Measurements from ENCODE around the gene DRD4. TPM values are rescaled to one million over a fixed set of nuclear protein-coding genes. Genes with fewer than 3 reads are reported as not detected.

The DRD4 gene
- total and polyA plus RNA-seq, 9 of the 15 experiments (the other 6 are each of a cell fraction or from before 2014, with no cell fraction given) = 0.04 to 0.95 (median 0.21) TPM; not detected in 5

DNA sequence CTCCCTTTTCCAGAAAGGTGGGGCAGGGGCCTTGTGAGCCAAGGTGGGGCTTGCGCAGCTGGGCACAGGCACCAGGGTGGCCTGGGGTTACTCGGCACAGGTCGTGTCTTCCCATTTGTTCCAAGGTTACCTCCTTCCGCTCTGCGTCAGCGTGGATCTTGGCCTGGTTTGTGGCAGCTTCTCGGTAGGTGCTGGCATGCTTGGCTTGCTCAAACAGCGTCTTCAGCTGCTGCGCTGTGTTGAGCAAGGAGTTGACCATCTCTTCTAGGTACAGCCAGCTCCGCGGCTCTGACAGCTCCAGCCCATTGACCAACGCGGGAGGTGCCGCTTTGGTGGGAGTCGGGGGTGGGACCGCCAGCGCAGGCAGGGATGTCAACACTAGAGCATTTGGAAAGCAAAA is 37.3 kb downstream of the DRD4 start (continued):
- TF ChIP-seq, protein P1, sequence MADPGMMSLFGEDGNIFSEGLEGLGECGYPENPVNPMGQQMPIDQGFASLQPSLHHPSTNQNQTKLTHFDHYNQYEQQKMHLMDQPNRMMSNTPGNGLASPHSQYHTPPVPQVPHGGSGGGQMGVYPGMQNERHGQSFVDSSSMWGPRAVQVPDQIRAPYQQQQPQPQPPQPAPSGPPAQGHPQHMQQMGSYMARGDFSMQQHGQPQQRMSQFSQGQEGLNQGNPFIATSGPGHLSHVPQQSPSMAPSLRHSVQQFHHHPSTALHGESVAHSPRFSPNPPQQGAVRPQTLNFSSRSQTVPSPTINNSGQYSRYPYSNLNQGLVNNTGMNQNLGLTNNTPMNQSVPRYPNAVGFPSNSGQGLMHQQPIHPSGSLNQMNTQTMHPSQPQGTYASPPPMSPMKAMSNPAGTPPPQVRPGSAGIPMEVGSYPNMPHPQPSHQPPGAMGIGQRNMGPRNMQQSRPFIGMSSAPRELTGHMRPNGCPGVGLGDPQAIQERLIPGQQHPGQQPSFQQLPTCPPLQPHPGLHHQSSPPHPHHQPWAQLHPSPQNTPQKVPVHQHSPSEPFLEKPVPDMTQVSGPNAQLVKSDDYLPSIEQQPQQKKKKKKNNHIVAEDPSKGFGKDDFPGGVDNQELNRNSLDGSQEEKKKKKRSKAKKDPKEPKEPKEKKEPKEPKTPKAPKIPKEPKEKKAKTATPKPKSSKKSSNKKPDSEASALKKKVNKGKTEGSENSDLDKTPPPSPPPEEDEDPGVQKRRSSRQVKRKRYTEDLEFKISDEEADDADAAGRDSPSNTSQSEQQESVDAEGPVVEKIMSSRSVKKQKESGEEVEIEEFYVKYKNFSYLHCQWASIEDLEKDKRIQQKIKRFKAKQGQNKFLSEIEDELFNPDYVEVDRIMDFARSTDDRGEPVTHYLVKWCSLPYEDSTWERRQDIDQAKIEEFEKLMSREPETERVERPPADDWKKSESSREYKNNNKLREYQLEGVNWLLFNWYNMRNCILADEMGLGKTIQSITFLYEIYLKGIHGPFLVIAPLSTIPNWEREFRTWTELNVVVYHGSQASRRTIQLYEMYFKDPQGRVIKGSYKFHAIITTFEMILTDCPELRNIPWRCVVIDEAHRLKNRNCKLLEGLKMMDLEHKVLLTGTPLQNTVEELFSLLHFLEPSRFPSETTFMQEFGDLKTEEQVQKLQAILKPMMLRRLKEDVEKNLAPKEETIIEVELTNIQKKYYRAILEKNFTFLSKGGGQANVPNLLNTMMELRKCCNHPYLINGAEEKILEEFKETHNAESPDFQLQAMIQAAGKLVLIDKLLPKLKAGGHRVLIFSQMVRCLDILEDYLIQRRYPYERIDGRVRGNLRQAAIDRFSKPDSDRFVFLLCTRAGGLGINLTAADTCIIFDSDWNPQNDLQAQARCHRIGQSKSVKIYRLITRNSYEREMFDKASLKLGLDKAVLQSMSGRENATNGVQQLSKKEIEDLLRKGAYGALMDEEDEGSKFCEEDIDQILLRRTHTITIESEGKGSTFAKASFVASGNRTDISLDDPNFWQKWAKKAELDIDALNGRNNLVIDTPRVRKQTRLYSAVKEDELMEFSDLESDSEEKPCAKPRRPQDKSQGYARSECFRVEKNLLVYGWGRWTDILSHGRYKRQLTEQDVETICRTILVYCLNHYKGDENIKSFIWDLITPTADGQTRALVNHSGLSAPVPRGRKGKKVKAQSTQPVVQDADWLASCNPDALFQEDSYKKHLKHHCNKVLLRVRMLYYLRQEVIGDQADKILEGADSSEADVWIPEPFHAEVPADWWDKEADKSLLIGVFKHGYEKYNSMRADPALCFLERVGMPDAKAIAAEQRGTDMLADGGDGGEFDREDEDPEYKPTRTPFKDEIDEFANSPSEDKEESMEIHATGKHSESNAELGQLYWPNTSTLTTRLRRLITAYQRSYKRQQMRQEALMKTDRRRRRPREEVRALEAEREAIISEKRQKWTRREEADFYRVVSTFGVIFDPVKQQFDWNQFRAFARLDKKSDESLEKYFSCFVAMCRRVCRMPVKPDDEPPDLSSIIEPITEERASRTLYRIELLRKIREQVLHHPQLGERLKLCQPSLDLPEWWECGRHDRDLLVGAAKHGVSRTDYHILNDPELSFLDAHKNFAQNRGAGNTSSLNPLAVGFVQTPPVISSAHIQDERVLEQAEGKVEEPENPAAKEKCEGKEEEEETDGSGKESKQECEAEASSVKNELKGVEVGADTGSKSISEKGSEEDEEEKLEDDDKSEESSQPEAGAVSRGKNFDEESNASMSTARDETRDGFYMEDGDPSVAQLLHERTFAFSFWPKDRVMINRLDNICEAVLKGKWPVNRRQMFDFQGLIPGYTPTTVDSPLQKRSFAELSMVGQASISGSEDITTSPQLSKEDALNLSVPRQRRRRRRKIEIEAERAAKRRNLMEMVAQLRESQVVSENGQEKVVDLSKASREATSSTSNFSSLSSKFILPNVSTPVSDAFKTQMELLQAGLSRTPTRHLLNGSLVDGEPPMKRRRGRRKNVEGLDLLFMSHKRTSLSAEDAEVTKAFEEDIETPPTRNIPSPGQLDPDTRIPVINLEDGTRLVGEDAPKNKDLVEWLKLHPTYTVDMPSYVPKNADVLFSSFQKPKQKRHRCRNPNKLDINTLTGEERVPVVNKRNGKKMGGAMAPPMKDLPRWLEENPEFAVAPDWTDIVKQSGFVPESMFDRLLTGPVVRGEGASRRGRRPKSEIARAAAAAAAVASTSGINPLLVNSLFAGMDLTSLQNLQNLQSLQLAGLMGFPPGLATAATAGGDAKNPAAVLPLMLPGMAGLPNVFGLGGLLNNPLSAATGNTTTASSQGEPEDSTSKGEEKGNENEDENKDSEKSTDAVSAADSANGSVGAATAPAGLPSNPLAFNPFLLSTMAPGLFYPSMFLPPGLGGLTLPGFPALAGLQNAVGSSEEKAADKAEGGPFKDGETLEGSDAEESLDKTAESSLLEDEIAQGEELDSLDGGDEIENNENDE (IDR thresholded peaks at IDR 0.05; ENCODE audit: low read depth, low read length) = no peak
- TF ChIP-seq ZFP30 (CRISPR knock-in tag; IDR thresholded peaks at IDR 0.05; ENCODE audit: borderline replicate concordance) (no peak), ARHGAP35 (IDR thresholded peaks at IDR 0.05; ENCODE audit: partially characterized antibody) (no peak)
